Sigmoid colon (tissue), 4 donors: ENCODE measurements around the gene TNNT3.

Experiments
- EP300 ChIP-seq, 4 donors: sonication (generic); formaldehyde crosslinking; IDR thresholded peaks; one replicate each; pipeline ENCODE4 v1.6.1; 2017; ENCODE audit warnings: antibody characterized with exemption in 4 of 4
- POLR2A ChIP-seq, 2 donors: fragments of 450-650 bp; IDR thresholded peaks; one replicate each; pipeline ENCODE4 v1.6.1; 2016; ENCODE audit warnings: antibody characterized with exemption in 2 of 2, mild to moderate bottlenecking in 2 of 2, moderate library complexity in 2 of 2
- POLR2AphosphoS5 ChIP-seq, 4 donors: sonication (generic); formaldehyde crosslinking; IDR thresholded peaks; one replicate each; pipeline ENCODE4 v1.6.1; 2017; ENCODE audit warnings: antibody characterized with exemption in 4 of 4
- TF ChIP-seq, protein P1 (sequence below), 4 experiments: fragments of 450-650 bp in 3 of 4; fragments of 200-600 bp in 1 of 4; IDR thresholded peaks; one replicate each; pipeline ENCODE4 v1.5.1; 2016 to 2019; ENCODE audit warnings: antibody characterized with exemption in 4 of 4, mild to moderate bottlenecking in 3 of 4, moderate library complexity in 2 of 4

DNA sequence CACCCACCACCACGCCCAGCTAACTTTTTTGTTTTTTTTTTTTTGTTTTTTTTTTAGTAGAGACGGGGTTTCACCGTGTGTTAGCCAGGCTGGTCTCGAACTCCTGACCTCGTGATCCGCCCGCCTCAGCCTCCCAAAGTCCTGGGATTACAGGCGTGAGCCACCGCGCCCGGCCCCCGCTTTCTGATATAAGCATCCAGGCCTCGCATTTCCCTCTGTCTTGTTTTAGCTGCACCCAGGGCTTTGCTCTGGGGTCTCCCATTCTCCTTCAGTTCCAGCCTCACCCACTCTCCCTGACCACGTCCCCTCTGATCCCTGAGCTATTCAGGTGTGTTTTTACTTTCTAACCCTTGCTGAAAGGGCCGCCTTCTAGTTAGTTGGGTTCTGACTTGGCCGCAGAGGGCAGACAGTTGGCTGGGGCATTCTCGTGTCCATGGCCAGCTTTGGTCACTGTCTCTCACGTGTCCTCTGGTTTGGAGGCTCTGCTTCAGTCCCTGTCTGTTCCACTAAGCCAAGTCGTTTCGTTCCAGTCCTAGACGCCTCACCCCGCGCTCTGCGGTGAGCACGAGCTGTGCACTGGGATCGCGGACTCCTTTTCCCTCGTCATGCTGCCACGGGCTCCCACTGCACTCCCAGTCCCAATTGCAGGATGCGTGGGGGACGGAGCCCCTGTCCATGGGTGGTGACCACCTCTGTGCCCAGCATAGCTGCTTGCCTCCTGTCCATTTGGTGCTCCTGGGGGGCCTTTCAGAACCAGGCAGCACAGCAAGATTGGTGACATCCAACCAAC, 6.0 kb upstream of the TNNT3 start:
- TF ChIP-seq, protein P1, sequence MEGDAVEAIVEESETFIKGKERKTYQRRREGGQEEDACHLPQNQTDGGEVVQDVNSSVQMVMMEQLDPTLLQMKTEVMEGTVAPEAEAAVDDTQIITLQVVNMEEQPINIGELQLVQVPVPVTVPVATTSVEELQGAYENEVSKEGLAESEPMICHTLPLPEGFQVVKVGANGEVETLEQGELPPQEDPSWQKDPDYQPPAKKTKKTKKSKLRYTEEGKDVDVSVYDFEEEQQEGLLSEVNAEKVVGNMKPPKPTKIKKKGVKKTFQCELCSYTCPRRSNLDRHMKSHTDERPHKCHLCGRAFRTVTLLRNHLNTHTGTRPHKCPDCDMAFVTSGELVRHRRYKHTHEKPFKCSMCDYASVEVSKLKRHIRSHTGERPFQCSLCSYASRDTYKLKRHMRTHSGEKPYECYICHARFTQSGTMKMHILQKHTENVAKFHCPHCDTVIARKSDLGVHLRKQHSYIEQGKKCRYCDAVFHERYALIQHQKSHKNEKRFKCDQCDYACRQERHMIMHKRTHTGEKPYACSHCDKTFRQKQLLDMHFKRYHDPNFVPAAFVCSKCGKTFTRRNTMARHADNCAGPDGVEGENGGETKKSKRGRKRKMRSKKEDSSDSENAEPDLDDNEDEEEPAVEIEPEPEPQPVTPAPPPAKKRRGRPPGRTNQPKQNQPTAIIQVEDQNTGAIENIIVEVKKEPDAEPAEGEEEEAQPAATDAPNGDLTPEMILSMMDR (IDR thresholded peaks at IDR 0.05), result no peak
- no peak for TF ChIP-seq POLR2AphosphoS5 (IDR thresholded peaks at IDR 0.05)
- TF ChIP-seq POLR2A (IDR thresholded peaks at IDR 0.05), result no peak
- no peak for TF ChIP-seq EP300 (IDR thresholded peaks at IDR 0.05)
